OCI-LY1 (cell line): ENCODE results near the gene MYO5B.
"Not testable (repeated sequence)": the region's sequence is repeated elsewhere in the genome, so short reads cannot be mapped to it uniquely, and the experiment has no call there.

Experiments
- EZH2 ChIP-seq: fragments of 200-600 bp; sonication (generic), shearing (Covaris generic); IDR thresholded peaks from 2 replicates; pipeline ENCODE4 v1.8.0; 2017; ENCODE audit warnings: borderline replicate concordance, mixed run types, mild to moderate bottlenecking, antibody characterized with exemption, low read length, moderate library complexity, mixed read lengths
- TF ChIP-seq, protein P1 (sequence below): fragments of 200-600 bp; sonication (generic), shearing (Covaris generic); IDR thresholded peaks from 2 replicates; pipeline ENCODE4 v1.5.1; 2017; ENCODE audit warnings: mild to moderate bottlenecking, antibody characterized with exemption, low read length, moderate library complexity, mixed read lengths

DNA sequence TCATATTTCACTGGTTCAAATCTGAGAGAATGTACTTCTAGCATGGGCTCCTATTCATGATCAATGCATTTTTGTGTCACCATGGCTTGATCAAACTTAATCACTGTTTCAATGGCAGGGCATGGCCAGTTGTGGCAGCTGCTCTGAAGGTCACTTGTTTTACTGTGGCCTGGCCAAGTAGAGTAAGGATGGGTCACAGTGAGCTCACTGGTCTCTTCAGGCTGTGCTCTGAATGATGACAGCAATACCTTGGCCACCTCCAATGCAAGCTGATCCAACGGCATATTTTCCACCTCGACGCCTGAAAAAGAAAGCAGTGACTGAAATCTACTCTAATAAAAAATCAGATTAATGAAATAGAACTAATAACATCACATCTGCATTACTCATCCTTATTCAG, 411.3 kb downstream of the MYO5B start:
- TF ChIP-seq, protein P1, sequence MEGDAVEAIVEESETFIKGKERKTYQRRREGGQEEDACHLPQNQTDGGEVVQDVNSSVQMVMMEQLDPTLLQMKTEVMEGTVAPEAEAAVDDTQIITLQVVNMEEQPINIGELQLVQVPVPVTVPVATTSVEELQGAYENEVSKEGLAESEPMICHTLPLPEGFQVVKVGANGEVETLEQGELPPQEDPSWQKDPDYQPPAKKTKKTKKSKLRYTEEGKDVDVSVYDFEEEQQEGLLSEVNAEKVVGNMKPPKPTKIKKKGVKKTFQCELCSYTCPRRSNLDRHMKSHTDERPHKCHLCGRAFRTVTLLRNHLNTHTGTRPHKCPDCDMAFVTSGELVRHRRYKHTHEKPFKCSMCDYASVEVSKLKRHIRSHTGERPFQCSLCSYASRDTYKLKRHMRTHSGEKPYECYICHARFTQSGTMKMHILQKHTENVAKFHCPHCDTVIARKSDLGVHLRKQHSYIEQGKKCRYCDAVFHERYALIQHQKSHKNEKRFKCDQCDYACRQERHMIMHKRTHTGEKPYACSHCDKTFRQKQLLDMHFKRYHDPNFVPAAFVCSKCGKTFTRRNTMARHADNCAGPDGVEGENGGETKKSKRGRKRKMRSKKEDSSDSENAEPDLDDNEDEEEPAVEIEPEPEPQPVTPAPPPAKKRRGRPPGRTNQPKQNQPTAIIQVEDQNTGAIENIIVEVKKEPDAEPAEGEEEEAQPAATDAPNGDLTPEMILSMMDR = not testable (repeated sequence)
- TF ChIP-seq EZH2 = not testable (repeated sequence)
